HG03432 (cell line): ENCODE data around the gene DAPK2.
"Not testable (repeated sequence)": the region's sequence is repeated elsewhere in the genome, so short reads cannot be mapped to it uniquely, and the experiment has no call there.

Source experiments
- ATAC-seq: cut with Tn5 transposase; IDR thresholded peaks from one replicate; pipeline ENCODE4 v1.9.1; 2021; ENCODE audit warnings: mild to moderate bottlenecking, moderate library complexity; ENCODE audit not compliant: unreplicated experiment

Gene DAPK2

GRCh38 chr15:63977119-63977518 lies 69.2 kb downstream of the DAPK2 start:
- no peak for ATAC-seq

GRCh38 chr15:63974021-63974420 lies 72.3 kb downstream of the DAPK2 start:
- ATAC-seq = no peak

GRCh38 chr15:63973212-63974009 lies 72.9 kb downstream of the DAPK2 start:
- no peak for ATAC-seq

GRCh38 chr15:63972801-63973200 lies 73.5 kb downstream of the DAPK2 start:
- no peak for ATAC-seq

GRCh38 chr15:63971904-63972303 lies 74.4 kb downstream of the DAPK2 start:
- no peak for ATAC-seq

GRCh38 chr15:63971427-63971805 lies 74.9 kb downstream of the DAPK2 start:
- peak; percentile 31 for ATAC-seq

- peak; percentile 85 for ATAC-seq
Observed at GRCh38 chr15:63970621-63971426, 75.5 kb downstream of the DAPK2 start.

GRCh38 chr15:63969652-63970421 lies 76.4 kb downstream of the DAPK2 start:
- no peak for ATAC-seq

GRCh38 chr15:63968700-63969099 lies 77.6 kb downstream of the DAPK2 start:
- no peak for ATAC-seq

GRCh38 chr15:63968122-63968524 lies 78.2 kb downstream of the DAPK2 start:
- ATAC-seq = no peak

GRCh38 chr15:63967616-63968015 lies 78.7 kb downstream of the DAPK2 start:
- no peak for ATAC-seq

- not testable (repeated sequence) for ATAC-seq
Observed at GRCh38 chr15:63962947-63963721, 83.2 kb downstream of the DAPK2 start.

- no peak for ATAC-seq
Observed at GRCh38 chr15:63953524-63953923, 92.8 kb downstream of the DAPK2 start.

GRCh38 chr15:63950911-63951481 lies 95.3 kb downstream of the DAPK2 start:
- ATAC-seq = no peak

GRCh38 chr15:63948971-63949370 lies 97.3 kb downstream of the DAPK2 start:
- no peak for ATAC-seq

- ATAC-seq = no peak
Observed at GRCh38 chr15:63948436-63948835, 97.8 kb downstream of the DAPK2 start.

- no peak for ATAC-seq
Observed at GRCh38 chr15:63947228-63947627, 99.1 kb downstream of the DAPK2 start.

- no peak for ATAC-seq
Observed at GRCh38 chr15:63946524-63947065, 99.7 kb downstream of the DAPK2 start.

- ATAC-seq = no peak
Observed at GRCh38 chr15:63945838-63946298, 100.4 kb downstream of the DAPK2 start.
